MCF 10A (cell line): ENCODE results near the gene SARDH. TPM values are rescaled to one million over a fixed set of nuclear protein-coding genes. Genes with fewer than 3 reads are reported as not detected.

ENCODE experiments used
- BruUV-seq: library from RNA; stranded (reverse); fragments of 400-500 nt; replicated peaks from 2 replicates; lab custom pipeline; 2021; lab: Mats Ljungman, UMichigan
- CTCF ChIA-PET: fragments of 300-600 bp; sonication (Branson Sonifier 250); formaldehyde crosslinking; extraction: SDS; loops from one replicate; lab custom pipeline; 2021; ENCODE audit warnings: antibody characterized with exemption, inconsistent platforms; lab: Yijun Ruan, JAX
- POLR2A ChIA-PET: fragments of 300-600, 350-650 bp; sonication (Branson Sonifier 250); formaldehyde crosslinking; extraction: SDS; loops from one replicate; lab custom pipeline; 2020; ENCODE audit warnings: antibody characterized with exemption, inconsistent platforms; lab: Yijun Ruan, JAX
- DNase-seq: peaks from one replicate; pipeline ENCODE4 v3.0.0-alpha.2; 2018; ENCODE audit not compliant: unreplicated experiment
- H3K27ac Mint-ChIP-seq: one replicate; pipeline ENCODE4 v1.8.0; 2022; ENCODE audit warnings: mild to moderate bottlenecking, low read depth, mixed read lengths; ENCODE audit not compliant: unreplicated experiment
- H3K27me3 Mint-ChIP-seq: one replicate; pipeline ENCODE4 v1.8.0; 2022; ENCODE audit warnings: mixed read lengths; ENCODE audit not compliant: insufficient read depth, unreplicated experiment
- H3K36me3 Mint-ChIP-seq: one replicate; pipeline ENCODE4 v1.8.0; 2022; ENCODE audit warnings: mild to moderate bottlenecking, moderate library complexity, mixed read lengths; ENCODE audit not compliant: insufficient read depth, unreplicated experiment
- H3K4me1 Mint-ChIP-seq: one replicate; pipeline ENCODE4 v1.8.0; 2022; ENCODE audit warnings: mixed read lengths; ENCODE audit not compliant: insufficient read depth, unreplicated experiment
- H3K4me3 Mint-ChIP-seq: one replicate; pipeline ENCODE4 v1.8.0; 2022; ENCODE audit warnings: mild to moderate bottlenecking, moderate library complexity, mixed read lengths; ENCODE audit not compliant: unreplicated experiment
- H3K9me3 Mint-ChIP-seq: one replicate; pipeline ENCODE4 v1.8.0; 2022; ENCODE audit warnings: mixed read lengths; ENCODE audit not compliant: unreplicated experiment
- intact Hi-C: fragments of 100-400 bp; cut with micrococcal nuclease; formaldehyde crosslinking; loops from 2 replicates; pipeline ENCODE4 v1.14.1; 2022
- total RNA-seq: library from RNA; stranded (reverse); gene quantifications from 2 replicates; pipeline ENCODE4 v1.2.3, GENCODE V29; 2022
- TF ChIP-seq, protein P1 (sequence below): fragments of 200-600 bp; IDR thresholded peaks from one replicate; pipeline ENCODE4 v1.8.0; 2022; ENCODE audit warnings: antibody characterized with exemption, mild to moderate bottlenecking; ENCODE audit not compliant: unreplicated experiment

SARDH gene
- total RNA-seq, 1 experiment from 2014 or later = not detected

DNA sequence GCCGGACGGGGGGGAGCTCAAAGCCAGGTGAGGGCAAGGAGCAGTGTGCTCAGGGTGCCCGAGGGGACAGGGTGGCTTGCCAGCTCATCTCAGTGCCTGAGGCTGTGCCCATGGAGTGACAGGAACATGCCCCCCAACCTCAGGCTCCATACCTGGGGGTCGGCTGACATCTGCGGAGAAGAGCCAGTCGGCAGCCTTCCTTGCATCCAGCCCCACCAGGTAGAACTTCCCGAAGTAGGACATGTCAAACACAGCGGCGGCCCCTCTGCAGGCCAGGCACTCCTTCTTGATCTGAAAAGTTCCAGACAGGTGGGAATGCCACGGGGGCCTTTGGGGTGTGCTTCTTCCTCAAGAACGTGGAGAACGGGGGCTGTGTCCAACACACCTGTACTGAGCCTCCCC, 42.1 kb downstream of the SARDH start:
- POLR2A ChIA-PET = no interaction called here
- H3K27me3 Mint-ChIP-seq = peaks cover 87% of the 10 kb centered on the region
- TF ChIP-seq, protein P1, sequence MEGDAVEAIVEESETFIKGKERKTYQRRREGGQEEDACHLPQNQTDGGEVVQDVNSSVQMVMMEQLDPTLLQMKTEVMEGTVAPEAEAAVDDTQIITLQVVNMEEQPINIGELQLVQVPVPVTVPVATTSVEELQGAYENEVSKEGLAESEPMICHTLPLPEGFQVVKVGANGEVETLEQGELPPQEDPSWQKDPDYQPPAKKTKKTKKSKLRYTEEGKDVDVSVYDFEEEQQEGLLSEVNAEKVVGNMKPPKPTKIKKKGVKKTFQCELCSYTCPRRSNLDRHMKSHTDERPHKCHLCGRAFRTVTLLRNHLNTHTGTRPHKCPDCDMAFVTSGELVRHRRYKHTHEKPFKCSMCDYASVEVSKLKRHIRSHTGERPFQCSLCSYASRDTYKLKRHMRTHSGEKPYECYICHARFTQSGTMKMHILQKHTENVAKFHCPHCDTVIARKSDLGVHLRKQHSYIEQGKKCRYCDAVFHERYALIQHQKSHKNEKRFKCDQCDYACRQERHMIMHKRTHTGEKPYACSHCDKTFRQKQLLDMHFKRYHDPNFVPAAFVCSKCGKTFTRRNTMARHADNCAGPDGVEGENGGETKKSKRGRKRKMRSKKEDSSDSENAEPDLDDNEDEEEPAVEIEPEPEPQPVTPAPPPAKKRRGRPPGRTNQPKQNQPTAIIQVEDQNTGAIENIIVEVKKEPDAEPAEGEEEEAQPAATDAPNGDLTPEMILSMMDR = no peak

DNA sequence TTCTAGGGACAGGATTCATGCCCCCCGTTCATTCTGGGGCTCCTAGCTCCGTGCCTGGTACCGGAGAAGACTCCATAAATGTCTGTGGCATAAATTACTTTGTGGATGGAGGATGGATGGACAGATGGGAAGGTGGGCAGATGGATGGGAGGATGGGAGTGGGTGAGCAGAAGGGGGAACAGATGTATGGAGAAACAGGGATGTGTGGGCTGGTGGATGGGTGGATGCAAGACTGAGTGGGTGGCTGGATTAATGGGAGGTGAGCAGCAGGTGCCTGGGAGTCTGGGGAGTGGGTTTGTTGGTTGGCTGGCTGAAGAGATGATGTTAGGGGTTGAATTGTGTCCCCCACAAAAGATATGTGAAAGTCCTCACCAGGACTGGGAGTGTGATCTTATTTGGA, 43.5 kb downstream of the SARDH start:
- CTCF ChIA-PET = interaction anchor here (0.9 kb wide), 1 partner anchor 47 kb away, joined by 3 read pairs; no protein-coding TSS in a partner anchor
- no peaks in the 10 kb centered on the region for H3K4me1 Mint-ChIP-seq
- no peaks in the 10 kb centered on the region for H3K9me3 Mint-ChIP-seq
- H3K27ac Mint-ChIP-seq = no peak overlapping the region
- intact Hi-C loops = no loop called here
- POLR2A ChIA-PET = no interaction called here
- peaks cover 3% of the 10 kb centered on the region for H3K36me3 Mint-ChIP-seq
- H3K4me3 Mint-ChIP-seq = no peak overlapping the region
- DNase-seq = no peak
- BruUV-seq = no TSS peak
- TF ChIP-seq, protein P1 = no peak
- H3K27me3 Mint-ChIP-seq = peaks cover 73% of the 10 kb centered on the region

More for the DNA sequence above, 42.1 kb downstream of the SARDH start:
- no peaks in the 10 kb centered on the region for H3K9me3 Mint-ChIP-seq
- H3K36me3 Mint-ChIP-seq = no peaks in the 10 kb centered on the region
- H3K4me3 Mint-ChIP-seq = no peak overlapping the region
- CTCF ChIA-PET = no interaction called here
- no peak for DNase-seq
- H3K4me1 Mint-ChIP-seq = no peaks in the 10 kb centered on the region
- intact Hi-C loops = no loop called here
- H3K27ac Mint-ChIP-seq = no peak overlapping the region
- BruUV-seq = no TSS peak

DNA sequence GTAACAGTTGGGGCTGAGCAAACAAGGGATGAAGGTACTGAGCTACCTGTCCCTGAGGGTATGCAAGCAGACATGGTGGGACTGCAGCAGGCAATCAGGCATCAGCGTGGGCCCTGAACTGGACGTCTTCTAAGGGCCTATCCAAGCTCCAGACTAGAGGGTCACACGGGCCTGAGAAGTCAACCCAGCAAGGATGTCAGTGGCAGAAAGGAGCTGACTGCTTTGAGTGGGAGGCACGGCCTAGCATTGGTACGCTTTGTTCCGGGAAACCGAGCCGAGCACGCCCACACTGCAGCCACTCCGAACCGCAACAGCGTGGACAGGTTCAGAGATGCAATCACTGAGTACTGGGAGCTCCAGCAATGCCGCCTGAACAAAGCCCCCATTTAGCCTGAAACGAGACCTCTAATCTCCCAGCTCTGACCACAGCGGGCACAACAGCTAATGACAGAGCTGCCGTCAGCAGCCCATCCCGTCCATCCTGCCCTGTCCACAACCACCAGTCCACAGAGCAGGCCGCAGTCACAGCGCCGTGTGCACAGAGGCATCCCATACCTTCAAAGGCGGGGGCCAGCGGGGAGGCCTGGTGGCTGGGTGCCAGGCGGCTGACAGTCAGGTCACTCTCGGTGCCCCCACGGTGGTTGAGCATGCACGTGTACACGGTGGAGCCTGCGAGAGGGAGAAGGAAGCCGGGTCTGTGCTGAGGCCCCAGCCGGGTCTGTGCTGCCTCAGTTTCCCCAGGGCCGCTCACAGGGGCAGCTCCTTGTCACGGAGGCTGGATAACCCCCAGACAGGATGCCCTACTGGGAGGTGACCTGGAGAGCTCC, 44.2 kb downstream of the SARDH start:
- intact Hi-C loops = no loop called here
- ChIA-PET POLR2A (no interaction called here), CTCF (interaction anchor here (0.6 to 1.3 kb wide), 3 partner anchors 17 to 274 kb away, joined by 3 to 4 read pairs (median 4); no protein-coding TSS in a partner anchor)
- no peaks in the 10 kb centered on the region for H3K9me3 Mint-ChIP-seq
- BruUV-seq = no TSS peak
- H3K4me1 Mint-ChIP-seq = no peaks in the 10 kb centered on the region
- peaks cover 6% of the 10 kb centered on the region for H3K36me3 Mint-ChIP-seq
- TF ChIP-seq, protein P1 = no peak
- H3K27me3 Mint-ChIP-seq = peaks cover 73% of the 10 kb centered on the region
- H3K4me3 Mint-ChIP-seq = no peak overlapping the region
- no peak overlapping the region for H3K27ac Mint-ChIP-seq
- no peak for DNase-seq

DNA sequence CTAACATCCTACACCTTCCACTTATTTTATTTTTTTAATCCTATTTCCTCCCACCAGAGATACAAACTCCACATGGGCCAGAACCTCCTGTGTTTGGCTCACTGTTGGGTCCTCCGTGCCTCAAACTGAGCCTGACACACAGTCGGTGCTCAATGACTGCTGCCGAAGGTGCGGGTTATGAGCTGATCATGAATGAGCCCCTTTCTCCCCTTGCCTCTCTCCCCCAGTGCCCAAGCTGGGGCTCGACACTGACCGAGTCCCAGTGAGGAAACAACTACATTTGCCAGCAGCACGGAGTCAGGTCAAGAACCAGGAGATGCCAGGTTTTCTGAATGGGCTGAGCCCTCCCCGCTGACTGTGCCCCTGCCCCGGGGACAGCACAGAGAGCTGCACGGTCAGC, 45.0 kb downstream of the SARDH start:
- Mint-ChIP-seq H3K4me3 (no peak overlapping the region), H3K27ac (no peak overlapping the region), H3K36me3 (peaks cover 6% of the 10 kb centered on the region), H3K27me3 (peaks cover 73% of the 10 kb centered on the region), H3K4me1 (no peaks in the 10 kb centered on the region), H3K9me3 (no peaks in the 10 kb centered on the region)
- intact Hi-C loops = no loop called here
- no peak for DNase-seq
- no TSS peak for BruUV-seq
- TF ChIP-seq, protein P1 = no peak
- ChIA-PET POLR2A (no interaction called here), CTCF (interaction anchor here (1.3 kb wide), 1 partner anchor 16 kb away, joined by 4 read pairs; no protein-coding TSS in a partner anchor)
